K562 (cell line): Measurements from ENCODE around the gene SEZ6. TPM values are rescaled to one million over a fixed set of nuclear protein-coding genes. Genes with fewer than 3 reads are reported as not detected.

Source experiments
- ATAC-seq: fragments of 200-7000 bp; cut with Tn5 transposase; 3 replicates; pipeline ENCODE4 v1.9.1; 2020; ENCODE audit warnings: moderate library complexity
- BruUV-seq: library from RNA; stranded (reverse); fragments of 400-500 nt; replicated peaks from 2 replicates; lab custom pipeline; 2021; lab: Mats Ljungman, UMichigan
- CTCF ChIA-PET: fragments of 300-600 bp; formaldehyde crosslinking; extraction: SDS; loops from one replicate; lab custom pipeline; 2021; ENCODE audit warnings: low intra/inter-chr PET ratio; lab: Yijun Ruan, JAX
- POLR2A ChIA-PET: fragments of 300-600, 350-650 bp; sonication (Branson Sonifier 250); formaldehyde crosslinking; extraction: SDS; loops from one replicate; lab custom pipeline; 2021; ENCODE audit warnings: antibody characterized with exemption, inconsistent platforms; lab: Yijun Ruan, JAX
- DNase-seq, 4 experiments: peaks; one replicate each; pipeline versions ENCODE4 v3.0.0 to v3.0.0-alpha.2; 2011 to 2018; ENCODE audit warnings: low spot score in 3 of 4, mixed read lengths in 3 of 4; ENCODE audit errors: extremely low read depth in 1 of 4
- FAIRE-seq: peaks from 2 replicates; lab custom pipeline; 2011; peaks lifted over from hg19 to GRCh38; lab: Jason Lieb, UNC
- H2AFZ ChIP-seq: 2 replicates; pipeline ENCODE4 v1.6.0; 2011; ENCODE audit warnings: low read depth, low read length, control low read depth, inconsistent platforms
- H3K27ac ChIP-seq: fragments of 200-600 bp; 3 replicates; pipeline ENCODE4 v1.8.0; 2011; ENCODE audit warnings: low read depth, mild to moderate bottlenecking, control low read depth, inconsistent platforms, low read length, moderate library complexity, mixed read lengths; ENCODE audit errors: extremely low read depth
- H3K27me3 ChIP-seq, 2 experiments: fragments of 300-600 bp in 1 of 2; 2 replicates in 1 of 2; 3 replicates in 1 of 2; pipeline versions ENCODE4 v1.6.0 to v1.8.0; 2011; ENCODE audit warnings: inconsistent platforms in 2 of 2, low read length in 2 of 2, mild to moderate bottlenecking in 1 of 2, mixed read lengths in 1 of 2, moderate library complexity in 1 of 2; ENCODE audit not compliant: control insufficient read depth in 2 of 2, insufficient read depth in 2 of 2
- H3K36me3 ChIP-seq: fragments of 300-600 bp; 3 replicates; pipeline ENCODE4 v1.8.0; 2011; ENCODE audit warnings: mild to moderate bottlenecking, low read length, inconsistent platforms; ENCODE audit not compliant: control insufficient read depth, insufficient read depth
- H3K4me1 ChIP-seq, 2 experiments: fragments of 200-600 bp in 1 of 2; replicated peaks in 1 of 2; 2 replicates in 1 of 2; 3 replicates in 1 of 2; pipeline versions ENCODE4 v1.5.1 to v1.8.0; 2011; ENCODE audit warnings: inconsistent platforms in 2 of 2, low read length in 2 of 2, mild to moderate bottlenecking in 1 of 2, mixed read lengths in 1 of 2, moderate library complexity in 1 of 2; ENCODE audit not compliant: control insufficient read depth in 2 of 2, insufficient read depth in 2 of 2
- H3K4me2 ChIP-seq: 2 replicates; pipeline ENCODE4 v1.6.1; 2011; ENCODE audit warnings: low read length, control low read depth, inconsistent platforms, mixed read lengths; ENCODE audit not compliant: insufficient read depth
- H3K4me3 ChIP-seq: fragments of 200-600 bp; sonication (generic), shearing (Covaris generic); 2 replicates; pipeline ENCODE4 v1.5.1; 2016; ENCODE audit warnings: control low read depth, inconsistent platforms
- H3K79me2 ChIP-seq: fragments of 200-600 bp; 3 replicates; pipeline ENCODE4 v1.8.0; 2011; ENCODE audit warnings: low read length, inconsistent platforms; ENCODE audit not compliant: control insufficient read depth, insufficient read depth
- H3K9ac ChIP-seq, 2 experiments: 2 replicates each; pipeline versions ENCODE4 v1.6.0 to v1.6.1; 2011; ENCODE audit warnings: low read depth in 2 of 2, low read length in 2 of 2, control low read depth in 1 of 2, inconsistent platforms in 1 of 2, mild to moderate bottlenecking in 1 of 2, mixed read lengths in 1 of 2; ENCODE audit not compliant: insufficient read depth in 1 of 2
- H3K9me1 ChIP-seq: one replicate; pipeline ENCODE4 v1.6.0; 2011; ENCODE audit warnings: inconsistent platforms, mild to moderate bottlenecking, low read length, moderate library complexity; ENCODE audit not compliant: control insufficient read depth, insufficient read depth
- H3K9me3 ChIP-seq: replicated peaks from 2 replicates; pipeline ENCODE4 v1.5.1; 2011; ENCODE audit warnings: low read depth, low read length, inconsistent platforms; ENCODE audit not compliant: control insufficient read depth, insufficient read depth
- H4K20me1 ChIP-seq: replicated peaks from 2 replicates; pipeline ENCODE4 v1.6.1; 2011; ENCODE audit warnings: low read length, inconsistent platforms, mixed read lengths; ENCODE audit not compliant: control insufficient read depth, insufficient read depth
- CREBBP ChIP-seq: IDR thresholded peaks from one replicate; pipeline ENCODE4 v1.6.1; 2012; ENCODE audit warnings: low read depth, mild to moderate bottlenecking, control low read depth, inconsistent platforms, low read length
- NFXL1 ChIP-seq: fragments of 450-650 bp; formaldehyde crosslinking; IDR thresholded peaks from 2 replicates; pipeline ENCODE4 v1.4.0; 2021; ENCODE audit warnings: mild to moderate bottlenecking
- POLR2B ChIP-seq: fragments of 450-650 bp; IDR thresholded peaks from 2 replicates; pipeline ENCODE4 v1.6.1; 2018; ENCODE audit warnings: low read depth; ENCODE audit not compliant: partially characterized antibody
- RBM39 ChIP-seq: fragments of 200-400 bp; formaldehyde crosslinking; optimal IDR thresholded peaks from 2 replicates; pipeline ENCODE3; 2018; ENCODE audit warnings: low read depth, low read length
- SRSF1 ChIP-seq: fragments of 200-400 bp; formaldehyde crosslinking; IDR thresholded peaks from 2 replicates; pipeline ENCODE4 v1.6.1; 2017; ENCODE audit warnings: mild to moderate bottlenecking, low read depth, low read length, moderate library complexity
- ZNF644 ChIP-seq: fragments of 200-800 bp; sonication (Bioruptor generic); IDR thresholded peaks from 2 replicates; pipeline ENCODE4 v1.6.1; 2016; ENCODE audit warnings: low read depth, missing genetic modification characterization, missing compliant biosample characterization
- WGBS: fragments of 100-300 bp; shearing (Covaris generic); methylation state at CpG from one replicate; pipeline ENCODE4 v1.1.6; 2016; ENCODE audit warnings: low coverage, mixed read lengths; ENCODE audit not compliant: insufficient coverage; ENCODE audit errors: missing lambda C conversion rate; 5-methylcytosine and 5-hydroxymethylcytosine counted together
- in situ Hi-C: fragments of 300-500 bp; cut with MboI; formaldehyde crosslinking; loops from 4 replicates; pipeline ENCODE4 v1.15.0; 2018; ENCODE audit warnings: inconsistent platforms, mixed read lengths
- intact Hi-C: fragments of 100-400 bp; cut with micrococcal nuclease; formaldehyde crosslinking; loops from 2 replicates; pipeline ENCODE4 v1.14.2; 2022
- polyA plus RNA-seq, 8 experiments: library from polyadenylated mRNA; depleted of rRNA in 4 of 8; stranded (reverse) in 5 of 8; unstranded in 3 of 8; fragments of >200 nt; fragmentation: Nextera tagmentation in 2 of 8; fragmentation: Illumina TruSeq in 1 of 8; extraction: Ambion mirVana in 2 of 8; extraction: Trizol in 1 of 8; gene quantifications; 2 replicates each; pipeline versions ENCODE4 v1.2.1 to v1.2.3, GENCODE V29; 2011 to 2014; ENCODE audit warnings: inconsistent platforms in 1 of 8, missing spikeins in 1 of 8
- total RNA-seq, 7 experiments: library from RNA; depleted of rRNA in 6 of 7; stranded (reverse); fragments of >200 nt in 6 of 7; fragmentation: Illumina TruSeq in 2 of 7; extraction: Trizol in 2 of 7; gene quantifications; 2 replicates each; pipeline versions ENCODE4 v1.2.1 to v1.2.3, GENCODE V29; 2011 to 2021; ENCODE audit warnings: low replicate concordance in 1 of 7
- TF ChIP-seq, protein P1 (sequence below): sonication (generic); formaldehyde crosslinking; IDR thresholded peaks from 2 replicates; pipeline ENCODE4 v1.8.0; 2023; ENCODE audit warnings: mild to moderate bottlenecking, missing genetic modification reagents
- TF ChIP-seq, protein P2 (sequence below): sonication (generic); formaldehyde crosslinking; IDR thresholded peaks from 2 replicates; pipeline ENCODE4 v1.9.0; 2022; ENCODE audit warnings: mild to moderate bottlenecking, missing genetic modification reagents

The SEZ6 gene
- total and polyA plus RNA-seq, 9 of the 15 experiments (the other 6 are each of a cell fraction or from before 2014, with no cell fraction given), result not detected

DNA sequence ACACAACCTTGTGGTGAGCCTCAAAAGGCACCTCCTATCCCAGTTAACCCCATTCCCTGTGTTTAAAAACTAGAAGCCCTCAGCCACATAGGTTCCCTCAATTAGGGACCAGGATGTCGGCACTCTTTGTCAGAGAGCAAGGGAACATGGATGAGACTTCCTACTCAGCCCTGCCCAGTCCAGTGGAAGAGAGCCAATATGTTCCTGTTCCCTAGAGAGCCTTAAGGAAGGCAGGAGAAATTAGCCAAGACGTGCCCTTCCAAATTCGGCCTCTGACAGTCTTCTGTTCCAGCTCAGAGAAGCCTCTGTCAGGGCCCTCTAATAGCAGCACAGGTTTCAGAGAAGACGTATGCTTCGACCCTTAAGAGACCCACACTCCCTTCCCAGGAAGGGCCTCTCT is 88.4 kb downstream of the SEZ6 start:
- Histone ChIP-seq H3K4me2 (no peak overlapping the region), H3K4me3 (no peak overlapping the region), H3K4me1 (peaks cover 10 to 11% of the 10 kb centered on the region in 2 experiments), H3K79me2 (no peaks in the 10 kb centered on the region), H3K36me3 (peaks cover 92% of the 10 kb centered on the region), H3K27me3 (no peaks in the 10 kb centered on the region), H2AFZ (no peak overlapping the region), H3K27ac (no peak overlapping the region; the same call in 2 of the 3 replicates), H3K9me3 (peaks cover 4% of the 10 kb centered on the region; the same call in 1 of the 2 replicates), H3K9ac (peak overlapping the region in 1 of 2 experiments; percentile 31; a peak in 1 of 4 replicates), H3K9me1 (no peaks in the 10 kb centered on the region), H4K20me1 (peaks cover 4% of the 10 kb centered on the region)
- no TSS peak for BruUV-seq
- 86% methylated on average over 5 of the region's 5 CpGs for WGBS
- FAIRE-seq (no peak), DNase-seq (no peak), ATAC-seq (no peak)
- in situ Hi-C loops, result no loop called here
- TF ChIP-seq SRSF1 (no peak), ZNF644 (tag) (no peak), RBM39 (no peak), POLR2B (no peak)
- POLR2A ChIA-PET, result interaction anchor here (1.1 to 3.7 kb wide), 5 partner anchors 9 to 271 kb away, joined by 3 to 14 read pairs (median 9); no protein-coding TSS in a partner anchor
- intact Hi-C loops, result loop anchor here (2.0 kb wide), 1 partner anchor 69 kb away; no protein-coding TSS in a partner anchor
- CTCF ChIA-PET, result interaction anchor here (3.2 kb wide), 1 partner anchor 191 kb away, joined by 15 read pairs; the partner anchor contains the start of gene TLCD1

DNA sequence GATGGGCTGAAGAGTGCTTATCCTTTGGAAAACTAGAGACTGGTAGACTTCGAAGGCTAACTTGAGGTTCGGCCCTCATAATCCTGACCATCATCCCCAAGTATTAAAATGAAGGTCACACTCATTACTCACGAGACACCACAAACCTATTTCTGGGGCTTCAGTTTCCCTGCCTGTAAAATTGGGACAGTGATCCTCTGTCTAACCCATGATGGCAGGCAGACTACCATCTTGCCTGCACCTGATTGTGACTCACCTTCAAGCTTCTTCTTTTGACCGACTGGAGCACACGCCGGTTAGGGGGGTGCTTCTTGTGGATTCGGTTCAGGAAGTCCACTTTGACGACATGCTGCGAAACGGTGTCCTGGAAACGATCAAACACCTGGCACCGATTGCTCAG is 88.8 kb downstream of the SEZ6 start:
- 89% methylated on average over 12 of the region's 12 CpGs for WGBS
- TF ChIP-seq NFXL1 (CRISPR knock-in tag) (no peak), CREBBP (no peak)
- TF ChIP-seq, protein P1, sequence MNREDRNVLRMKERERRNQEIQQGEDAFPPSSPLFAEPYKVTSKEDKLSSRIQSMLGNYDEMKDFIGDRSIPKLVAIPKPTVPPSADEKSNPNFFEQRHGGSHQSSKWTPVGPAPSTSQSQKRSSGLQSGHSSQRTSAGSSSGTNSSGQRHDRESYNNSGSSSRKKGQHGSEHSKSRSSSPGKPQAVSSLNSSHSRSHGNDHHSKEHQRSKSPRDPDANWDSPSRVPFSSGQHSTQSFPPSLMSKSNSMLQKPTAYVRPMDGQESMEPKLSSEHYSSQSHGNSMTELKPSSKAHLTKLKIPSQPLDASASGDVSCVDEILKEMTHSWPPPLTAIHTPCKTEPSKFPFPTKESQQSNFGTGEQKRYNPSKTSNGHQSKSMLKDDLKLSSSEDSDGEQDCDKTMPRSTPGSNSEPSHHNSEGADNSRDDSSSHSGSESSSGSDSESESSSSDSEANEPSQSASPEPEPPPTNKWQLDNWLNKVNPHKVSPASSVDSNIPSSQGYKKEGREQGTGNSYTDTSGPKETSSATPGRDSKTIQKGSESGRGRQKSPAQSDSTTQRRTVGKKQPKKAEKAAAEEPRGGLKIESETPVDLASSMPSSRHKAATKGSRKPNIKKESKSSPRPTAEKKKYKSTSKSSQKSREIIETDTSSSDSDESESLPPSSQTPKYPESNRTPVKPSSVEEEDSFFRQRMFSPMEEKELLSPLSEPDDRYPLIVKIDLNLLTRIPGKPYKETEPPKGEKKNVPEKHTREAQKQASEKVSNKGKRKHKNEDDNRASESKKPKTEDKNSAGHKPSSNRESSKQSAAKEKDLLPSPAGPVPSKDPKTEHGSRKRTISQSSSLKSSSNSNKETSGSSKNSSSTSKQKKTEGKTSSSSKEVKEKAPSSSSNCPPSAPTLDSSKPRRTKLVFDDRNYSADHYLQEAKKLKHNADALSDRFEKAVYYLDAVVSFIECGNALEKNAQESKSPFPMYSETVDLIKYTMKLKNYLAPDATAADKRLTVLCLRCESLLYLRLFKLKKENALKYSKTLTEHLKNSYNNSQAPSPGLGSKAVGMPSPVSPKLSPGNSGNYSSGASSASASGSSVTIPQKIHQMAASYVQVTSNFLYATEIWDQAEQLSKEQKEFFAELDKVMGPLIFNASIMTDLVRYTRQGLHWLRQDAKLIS, result no peak
- TF ChIP-seq, protein P2, sequence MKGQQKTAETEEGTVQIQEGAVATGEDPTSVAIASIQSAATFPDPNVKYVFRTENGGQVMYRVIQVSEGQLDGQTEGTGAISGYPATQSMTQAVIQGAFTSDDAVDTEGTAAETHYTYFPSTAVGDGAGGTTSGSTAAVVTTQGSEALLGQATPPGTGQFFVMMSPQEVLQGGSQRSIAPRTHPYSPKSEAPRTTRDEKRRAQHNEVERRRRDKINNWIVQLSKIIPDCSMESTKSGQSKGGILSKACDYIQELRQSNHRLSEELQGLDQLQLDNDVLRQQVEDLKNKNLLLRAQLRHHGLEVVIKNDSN, result no peak

More for the DNA sequence above, 88.8 kb downstream of the SEZ6 start:
- ATAC-seq, result no peak
- Histone ChIP-seq H3K4me2 (no peak overlapping the region), H3K79me2 (peaks cover 2% of the 10 kb centered on the region; the same call in 1 of the 3 replicates), H3K4me3 (no peak overlapping the region), H3K9me1 (peaks cover 2% of the 10 kb centered on the region), H3K36me3 (peaks cover 92% of the 10 kb centered on the region), H4K20me1 (peaks cover 5% of the 10 kb centered on the region), H3K9ac (no peak overlapping the region; a peak in 1 of 4 replicates), H2AFZ (no peak overlapping the region), H3K9me3 (peaks cover 4% of the 10 kb centered on the region; the same call in 1 of the 2 replicates), H3K27me3 (no peaks in the 10 kb centered on the region), H3K4me1 (peaks cover 13 to 15% of the 10 kb centered on the region in 2 experiments), H3K27ac (no peak overlapping the region; the same call in 2 of the 3 replicates)
- ChIA-PET CTCF (interaction anchor here (0.7 to 3.2 kb wide), 4 partner anchors 12 to 190 kb away, joined by 3 to 15 read pairs (median 3); partner anchors contain the start of gene TLCD1), POLR2A (interaction anchor here (1.1 to 3.7 kb wide), 5 partner anchors 10 to 270 kb away, joined by 3 to 14 read pairs (median 7); no protein-coding TSS in a partner anchor)
- DNase-seq, result no peak
- intact Hi-C loops, result loop anchor here (2.0 kb wide), 1 partner anchor 68 kb away; no protein-coding TSS in a partner anchor
- FAIRE-seq, result no peak
- in situ Hi-C loops, result no loop called here
- no TSS peak for BruUV-seq
